Neural progenitor cell (in vitro differentiated cells): ENCODE measurements around the gene GATA1. TPM values are rescaled to one million over a fixed set of nuclear protein-coding genes. Genes with fewer than 3 reads are reported as not detected.

ENCODE experiments used
- DNase-seq: peaks from one replicate; pipeline ENCODE4 v3.0.0-alpha.2; 2016; ENCODE audit warnings: low spot score
- H2AFZ ChIP-seq: fragments of 200-600 bp; sonication (generic); replicated peaks from 2 replicates; pipeline ENCODE4 v1.6.1; 2016; ENCODE audit warnings: antibody characterized with exemption
- H3F3A ChIP-seq: fragments of 200-600 bp; sonication (generic); 2 replicates; pipeline ENCODE4 v1.6.1; 2016; ENCODE audit warnings: antibody characterized with exemption, low read depth
- H3K27ac ChIP-seq: fragments of 200-600 bp; sonication (generic); 2 replicates; pipeline ENCODE4 v1.5.1; 2016; ENCODE audit warnings: mild to moderate bottlenecking
- H3K27me3 ChIP-seq: fragments of 200-600 bp; sonication (generic); 2 replicates; pipeline ENCODE4 v1.6.1; 2016; ENCODE audit warnings: mild to moderate bottlenecking, moderate library complexity
- H3K36me3 ChIP-seq: fragments of 200-600 bp; sonication (generic); 2 replicates; pipeline ENCODE4 v1.5.1; 2016
- H3K4me1 ChIP-seq: fragments of 200-600 bp; sonication (generic); 2 replicates; pipeline ENCODE4 v1.6.1; 2016; ENCODE audit warnings: mixed run types
- H3K4me2 ChIP-seq: fragments of 200-600 bp; sonication (generic); 2 replicates; pipeline ENCODE4 v1.6.1; 2016
- H3K4me3 ChIP-seq: fragments of 200-600 bp; sonication (generic); 2 replicates; pipeline ENCODE4 v1.5.1; 2016
- H3K79me2 ChIP-seq: fragments of 200-600 bp; sonication (generic); 2 replicates; pipeline ENCODE4 v1.6.1; 2016; ENCODE audit warnings: low read depth
- H3K9ac ChIP-seq: fragments of 200-600 bp; sonication (generic); 2 replicates; pipeline ENCODE4 v1.6.1; 2016
- H3K9me3 ChIP-seq: fragments of 200-600 bp; sonication (generic); 2 replicates; pipeline ENCODE4 v1.5.1; 2016; ENCODE audit warnings: low read depth
- H4K20me1 ChIP-seq: fragments of 200-600 bp; sonication (generic); 2 replicates; pipeline ENCODE4 v1.6.1; 2016; ENCODE audit warnings: low read depth
- H3K27ac Mint-ChIP-seq: 3 replicates; pipeline ENCODE4 v1.8.0; 2021; ENCODE audit warnings: mixed read lengths
- H3K27me3 Mint-ChIP-seq: 2 replicates; pipeline ENCODE4 v1.8.0; 2022; ENCODE audit warnings: low read depth, mild to moderate bottlenecking, inconsistent platforms, moderate library complexity, mixed read lengths; ENCODE audit not compliant: insufficient read depth
- H3K36me3 Mint-ChIP-seq: 3 replicates; pipeline ENCODE4 v1.8.0; 2021; ENCODE audit warnings: mixed read lengths
- H3K4me1 Mint-ChIP-seq: 3 replicates; pipeline ENCODE4 v1.8.0; 2021; ENCODE audit warnings: mixed read lengths
- H3K4me3 Mint-ChIP-seq: 3 replicates; pipeline ENCODE4 v1.8.0; 2021; ENCODE audit warnings: mild to moderate bottlenecking, moderate library complexity, mixed read lengths
- H3K9me3 Mint-ChIP-seq: 3 replicates; pipeline ENCODE4 v1.8.0; 2020; ENCODE audit warnings: mixed read lengths
- CTCF ChIP-seq: fragments of 200-600 bp; sonication (generic); IDR thresholded peaks from 2 replicates; pipeline ENCODE4 v1.5.1; 2017; ENCODE audit warnings: antibody characterized with exemption, mild to moderate bottlenecking
- EZH2 ChIP-seq: fragments of 200-600 bp; sonication (generic); IDR thresholded peaks from 2 replicates; pipeline ENCODE4 v1.6.1; 2017; ENCODE audit warnings: antibody characterized with exemption, mild to moderate bottlenecking, moderate library complexity
- EZH2phosphoT487 ChIP-seq: fragments of 200-600 bp; sonication (generic); IDR thresholded peaks from 2 replicates; pipeline ENCODE4 v1.6.1; 2017; ENCODE audit warnings: antibody characterized with exemption
- total RNA-seq: library from RNA; depleted of rRNA; stranded (reverse); fragments of >200 nt; gene quantifications from 2 replicates; pipeline ENCODE4 v1.2.3, GENCODE V29; 2015; ENCODE audit warnings: low replicate concordance

The GATA1 gene
- total RNA-seq, 1 donor from 2014 or later: not detected

GRCh38 chrX:48749182-48749581 lies 37.2 kb upstream of the GATA1 start:
- Histone ChIP-seq H3K27ac (no peak overlapping the region), H3K79me2 (no peaks in the 10 kb centered on the region), H4K20me1 (no peaks in the 10 kb centered on the region), H3K36me3 (no peaks in the 10 kb centered on the region), H2AFZ (no peak overlapping the region), H3F3A (no peaks in the 10 kb centered on the region), H3K4me3 (no peak overlapping the region), H3K27me3 (no peaks in the 10 kb centered on the region), H3K4me1 (no peaks in the 10 kb centered on the region), H3K9ac (no peak overlapping the region), H3K4me2 (no peak overlapping the region), H3K9me3 (no peaks in the 10 kb centered on the region)
- Mint-ChIP-seq H3K36me3 (no peaks in the 10 kb centered on the region), H3K9me3 (peaks cover 7% of the 10 kb centered on the region), H3K27ac (no peak overlapping the region), H3K27me3 (peaks cover 3% of the 10 kb centered on the region), H3K4me3 (no peak overlapping the region), H3K4me1 (no peaks in the 10 kb centered on the region)
- no peak for TF ChIP-seq EZH2
- TF ChIP-seq EZH2phosphoT487: no peak
- TF ChIP-seq CTCF: no peak
- no peak for DNase-seq

- no peak overlapping the region for H3K4me3 Mint-ChIP-seq
- DNase-seq: no peak
- no peak overlapping the region for H3K9ac ChIP-seq
- peaks cover 3% of the 10 kb centered on the region for H3K27me3 Mint-ChIP-seq
- H3K4me3 ChIP-seq: no peak overlapping the region
- H3K27ac Mint-ChIP-seq: no peak overlapping the region
- no peaks in the 10 kb centered on the region for H3K36me3 ChIP-seq
- TF ChIP-seq EZH2phosphoT487: no peak
- TF ChIP-seq CTCF: no peak
- TF ChIP-seq EZH2: no peak
- H2AFZ ChIP-seq: no peak overlapping the region
- H3K4me1 ChIP-seq: no peaks in the 10 kb centered on the region
- no peaks in the 10 kb centered on the region for H3K9me3 ChIP-seq
- H3K9me3 Mint-ChIP-seq: peaks cover 10% of the 10 kb centered on the region
- no peak overlapping the region for H3K27ac ChIP-seq
- H3K27me3 ChIP-seq: no peaks in the 10 kb centered on the region
- no peaks in the 10 kb centered on the region for H4K20me1 ChIP-seq
- H3K4me2 ChIP-seq: no peak overlapping the region
- H3K4me1 Mint-ChIP-seq: no peaks in the 10 kb centered on the region
- no peaks in the 10 kb centered on the region for H3K79me2 ChIP-seq
- H3F3A ChIP-seq: no peaks in the 10 kb centered on the region
- no peaks in the 10 kb centered on the region for H3K36me3 Mint-ChIP-seq
These were observed 35.0 kb upstream of the GATA1 start for GRCh38 chrX:48751343-48751742.

GRCh38 chrX:48752498-48752897 lies 33.9 kb upstream of the GATA1 start:
- no peaks in the 10 kb centered on the region for H3K36me3 ChIP-seq
- peaks cover 11% of the 10 kb centered on the region for H3K9me3 Mint-ChIP-seq

More at GRCh38 chrX:48752498-48752897, 33.9 kb upstream of the GATA1 start:
- Mint-ChIP-seq H3K36me3 (no peaks in the 10 kb centered on the region), H3K27me3 (peaks cover 5% of the 10 kb centered on the region), H3K27ac (no peak overlapping the region), H3K4me1 (no peaks in the 10 kb centered on the region), H3K4me3 (no peak overlapping the region)
- H3K9me3 ChIP-seq: no peaks in the 10 kb centered on the region
- H3K9ac ChIP-seq: no peak overlapping the region
- no peaks in the 10 kb centered on the region for H3K27me3 ChIP-seq
- no peak overlapping the region for H3K4me2 ChIP-seq
- no peaks in the 10 kb centered on the region for H4K20me1 ChIP-seq
- no peak overlapping the region for H2AFZ ChIP-seq
- DNase-seq: no peak
- no peak for TF ChIP-seq EZH2phosphoT487
- no peak for TF ChIP-seq EZH2
- TF ChIP-seq CTCF: no peak
- H3K27ac ChIP-seq: no peak overlapping the region
- H3F3A ChIP-seq: no peaks in the 10 kb centered on the region
- no peaks in the 10 kb centered on the region for H3K4me1 ChIP-seq
- H3K79me2 ChIP-seq: no peaks in the 10 kb centered on the region
- H3K4me3 ChIP-seq: no peak overlapping the region
